Liver (tissue), 9 donors: Measurements from ENCODE around the gene CAMSAP3. TPM values are rescaled to one million over a fixed set of nuclear protein-coding genes. Genes with fewer than 3 reads are reported as not detected.
"Not testable (repeated sequence)": the region's sequence is repeated elsewhere in the genome, so short reads cannot be mapped to it uniquely, and the experiment has no call there.

Experiments
- DNase-seq: peaks from one replicate; pipeline ENCODE4 v3.0.0-alpha.2; 2017; ENCODE audit warnings: low spot score
- H3K27ac ChIP-seq, 2 donors: one replicate each; pipeline ENCODE4 v1.7.0; 2013; ENCODE audit warnings: inconsistent platforms in 2 of 2, low read length in 2 of 2, control low read depth in 1 of 2, low read depth in 1 of 2, mild to moderate bottlenecking in 1 of 2
- H3K27me3 ChIP-seq, 4 donors: one replicate each; pipeline versions ENCODE4 v1.6.1 to v1.7.0; 2013; ENCODE audit warnings: low read length in 3 of 4, inconsistent platforms in 1 of 4, mild to moderate bottlenecking in 1 of 4, moderate library complexity in 1 of 4; ENCODE audit not compliant: control insufficient read depth in 4 of 4, insufficient read depth in 4 of 4
- H3K36me3 ChIP-seq, 4 donors: one replicate each; pipeline versions ENCODE4 v1.6.1 to v1.7.0; 2013; ENCODE audit warnings: low read length in 3 of 4, mild to moderate bottlenecking in 3 of 4, low read depth in 1 of 4, moderate library complexity in 1 of 4; ENCODE audit not compliant: control insufficient read depth in 4 of 4, insufficient read depth in 3 of 4
- H3K4me1 ChIP-seq, 4 donors: one replicate each; pipeline versions ENCODE4 v1.6.1 to v1.7.0; 2013; ENCODE audit warnings: low read length in 3 of 4, mild to moderate bottlenecking in 3 of 4, moderate library complexity in 1 of 4; ENCODE audit not compliant: control insufficient read depth in 4 of 4, insufficient read depth in 4 of 4
- H3K4me3 ChIP-seq, 3 donors: one replicate each; pipeline versions ENCODE4 v1.6.1 to v1.7.0; 2013; ENCODE audit warnings: low read length in 3 of 3, control low read depth in 1 of 3, low read depth in 1 of 3, mild to moderate bottlenecking in 1 of 3
- H3K9ac ChIP-seq, 2 donors: one replicate each; pipeline ENCODE4 v1.7.0; 2013; ENCODE audit warnings: low read length in 2 of 2, mild to moderate bottlenecking in 2 of 2, moderate library complexity in 2 of 2, control low read depth in 1 of 2, low read depth in 1 of 2
- H3K9me3 ChIP-seq, 4 donors: one replicate each; pipeline versions ENCODE4 v1.6.1 to v1.7.0; 2013; ENCODE audit warnings: low read length in 3 of 4; ENCODE audit not compliant: control insufficient read depth in 4 of 4
- CTCF ChIP-seq: fragments of 150-350 bp; IDR thresholded peaks from 2 replicates; pipeline ENCODE4 v1.5.1; 2017; ENCODE audit warnings: improper control_type of control experiment, low read depth, low read length; ENCODE audit not compliant: missing input control
- EGR1 ChIP-seq, 2 donors: IDR thresholded peaks; 2 replicates each; pipeline ENCODE4 v1.6.1; 2016 to 2018; ENCODE audit warnings: antibody characterized with exemption in 2 of 2, low read depth in 2 of 2
- FOXA1 ChIP-seq: IDR thresholded peaks from 2 replicates; pipeline ENCODE4 v1.6.1; 2016; ENCODE audit warnings: antibody characterized with exemption
- FOXA2 ChIP-seq: IDR thresholded peaks from 2 replicates; pipeline ENCODE4 v1.6.1; 2016; ENCODE audit warnings: antibody characterized with exemption
- GABPA ChIP-seq, 2 donors: IDR thresholded peaks in 1 of 2; conservative IDR thresholded peaks in 1 of 2; 2 replicates each; pipeline ENCODE4 v1.6.1; 2016; ENCODE audit warnings: antibody characterized with exemption in 2 of 2, mild to moderate bottlenecking in 1 of 2, moderate library complexity in 1 of 2
- HNF4G ChIP-seq: IDR thresholded peaks from 2 replicates; pipeline ENCODE4 v1.6.1; 2016; ENCODE audit warnings: antibody characterized with exemption
- NR2F2 ChIP-seq: IDR thresholded peaks from 2 replicates; pipeline ENCODE4 v1.6.1; 2016; ENCODE audit warnings: antibody characterized with exemption
- SP1 ChIP-seq: IDR thresholded peaks from 2 replicates; pipeline ENCODE4 v1.6.1; 2018; ENCODE audit warnings: antibody characterized with exemption, mild to moderate bottlenecking
- TAF1 ChIP-seq: conservative IDR thresholded peaks from 2 replicates; pipeline ENCODE4 v1.6.1; 2016; ENCODE audit warnings: antibody characterized with exemption, mild to moderate bottlenecking
- ZBTB33 ChIP-seq: IDR thresholded peaks from 2 replicates; pipeline ENCODE4 v1.6.1; 2016; ENCODE audit warnings: antibody characterized with exemption
- WGBS: extraction: QIAGEN DNeasy Blood & Tissue Kit; methylation state at CpG from one replicate; pipeline ENCODE4 v1.1.7; 2013; 5-methylcytosine and 5-hydroxymethylcytosine counted together
- polyA plus RNA-seq, 2 donors: library from polyadenylated mRNA; stranded (reverse) in 1 of 2; unstranded in 1 of 2; fragments of 200-250 nt in 1 of 2; fragments of >200 nt in 1 of 2; fragmentation: Nextera tagmentation in 1 of 2; extraction: Ambion mirVana in 1 of 2; gene quantifications; one replicate each; pipeline versions ENCODE4 v1.2.1 to v1.2.3, GENCODE V29; 2013 to 2015
- total RNA-seq, 2 donors: library from RNA; depleted of rRNA; stranded (reverse); fragments of >200 nt; gene quantifications; one replicate each; pipeline ENCODE4 v1.2.3, GENCODE V29; 2014
- TF ChIP-seq, protein P1 (sequence below): IDR thresholded peaks from 2 replicates; pipeline ENCODE4 v1.6.1; 2016; ENCODE audit warnings: antibody characterized with exemption
- donor health status: healthy.
- donor health status: healthy.
- donor health status: healthy.
- donor health status: healthy.
- donor health status: healthy.

CAMSAP3 gene
- total and polyA plus RNA-seq, 4 donors: 4.4 to 19.1 (median 9.8) TPM

DNA sequence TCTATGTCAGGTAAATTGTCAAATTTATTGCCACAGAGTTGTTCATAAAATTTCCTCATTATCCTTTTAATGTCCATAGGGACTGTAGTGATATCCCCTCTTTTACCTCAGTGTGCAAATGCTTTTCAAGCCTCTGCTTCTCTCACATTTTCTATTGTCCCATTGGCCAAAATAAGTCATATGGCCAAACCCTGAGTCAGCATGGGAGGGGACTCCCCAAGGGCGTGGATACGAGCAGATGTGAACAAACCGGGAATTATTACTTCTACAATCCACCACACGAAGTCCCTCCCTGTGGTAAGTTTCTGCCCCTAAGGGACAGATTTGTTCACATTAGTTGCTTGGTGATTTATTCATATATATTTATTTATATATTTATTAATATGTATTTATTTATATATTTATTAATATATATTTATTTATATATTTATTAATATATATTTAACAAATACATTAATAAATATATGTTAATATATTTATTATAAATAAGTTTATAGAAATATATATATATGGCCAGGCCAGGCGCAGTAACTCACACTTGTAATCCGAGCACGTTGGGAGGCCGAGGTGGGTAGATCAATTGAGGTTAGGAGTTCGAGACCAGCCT is 20.1 kb upstream of the CAMSAP3 start:
- no peak for DNase-seq
- Histone ChIP-seq H3K4me1 (no peaks in the 10 kb centered on the region), H3K27ac (no peak overlapping the region), H3K9me3 (no peaks in the 10 kb centered on the region), H3K27me3 (no peaks in the 10 kb centered on the region), H3K36me3 (no peaks in the 10 kb centered on the region), H3K4me3 (no peak overlapping the region), H3K9ac (no peak overlapping the region)
- TF ChIP-seq NR2F2: no peak
- TF ChIP-seq CTCF: no peak
- TF ChIP-seq FOXA1: no peak
- TF ChIP-seq HNF4G: no peak
- 79% methylated on average over 9 of the region's 9 CpGs for WGBS

DNA sequence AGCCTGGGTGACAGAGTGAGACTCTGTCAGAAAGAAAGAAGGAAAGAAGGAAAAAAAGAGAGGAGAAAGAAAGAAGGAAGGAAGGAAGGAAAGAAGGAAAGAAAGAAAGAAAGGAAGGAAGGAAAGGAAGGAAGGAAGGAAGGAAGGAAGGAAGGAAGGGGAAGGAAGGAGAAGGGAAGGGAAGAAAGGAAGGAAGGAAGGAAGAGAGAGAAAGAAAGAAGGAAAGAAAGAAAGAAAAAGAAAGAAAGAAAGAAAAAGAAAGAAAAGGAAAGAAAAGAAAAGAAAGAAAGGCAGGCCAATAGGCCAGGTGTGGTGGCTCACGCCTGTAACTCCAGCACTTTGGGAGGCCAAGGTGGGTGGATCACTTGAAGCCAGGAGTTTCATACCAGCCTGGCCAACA is 18.2 kb upstream of the CAMSAP3 start:
- 94% methylated on average over 1 of the region's 1 CpG for WGBS
- H3K36me3 ChIP-seq, H3K27me3 ChIP-seq, H3K9me3 ChIP-seq, H3K4me3 ChIP-seq, H3K9ac ChIP-seq, DNase-seq, H3K4me1 ChIP-seq, H3K27ac ChIP-seq: not testable (repeated sequence)

- no peak overlapping the region for H3K4me3 ChIP-seq
- H3K27me3 ChIP-seq: no peaks in the 10 kb centered on the region
- no peaks in the 10 kb centered on the region for H3K36me3 ChIP-seq
- no peak overlapping the region for H3K9ac ChIP-seq
- no peak for DNase-seq
- no peaks in the 10 kb centered on the region for H3K9me3 ChIP-seq
- H3K4me1 ChIP-seq: no peaks in the 10 kb centered on the region
- no peak overlapping the region for H3K27ac ChIP-seq
- WGBS: 64% methylated on average over 6 of the region's 6 CpGs
- no peak for TF ChIP-seq TAF1
- TF ChIP-seq FOXA2: no peak
- no peak for TF ChIP-seq GABPA (IDR thresholded peaks at IDR 0.05 in 1 of 2, conservative IDR thresholded peaks at IDR 0.05 in 1 of 2)
- TF ChIP-seq, protein P1, sequence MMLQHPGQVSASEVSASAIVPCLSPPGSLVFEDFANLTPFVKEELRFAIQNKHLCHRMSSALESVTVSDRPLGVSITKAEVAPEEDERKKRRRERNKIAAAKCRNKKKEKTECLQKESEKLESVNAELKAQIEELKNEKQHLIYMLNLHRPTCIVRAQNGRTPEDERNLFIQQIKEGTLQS: no peak
- no peak for TF ChIP-seq EGR1 (IDR thresholded peaks at IDR 0.05; ENCODE audit: low read depth in 2 of 2)
- TF ChIP-seq ZBTB33: no peak
- TF ChIP-seq FOXA1: no peak
- no peak for TF ChIP-seq NR2F2
- TF ChIP-seq SP1: no peak
- TF ChIP-seq CTCF: no peak
- no peak for TF ChIP-seq HNF4G
These were observed 17.5 kb upstream of the CAMSAP3 start for GRCh38 chr19:7578127-7578526.
